ENCODE measurements around the gene BTBD9.

Gene BTBD9

DNA sequence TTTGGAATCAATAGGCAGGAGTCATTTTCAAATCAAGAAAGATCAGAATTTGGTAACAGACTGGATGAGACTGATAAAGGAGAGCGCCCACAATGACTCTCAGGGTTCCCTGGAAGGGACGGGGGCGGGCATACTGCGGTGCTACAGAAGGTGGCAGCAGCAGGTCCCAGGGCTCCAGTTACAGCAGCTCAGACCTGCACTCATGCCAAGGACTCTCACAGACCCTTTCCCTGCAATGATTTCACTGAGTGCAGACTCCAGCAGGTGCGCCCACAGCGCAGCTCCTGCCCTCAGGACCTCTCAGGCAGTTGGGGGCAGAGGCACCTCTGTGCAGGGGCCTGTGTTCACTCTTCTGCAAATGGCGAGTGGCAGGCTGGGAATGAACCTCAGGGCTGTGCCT lies 460.4 kb downstream of the BTBD9 start:
- TF ChIP-seq CTCF (IDR thresholded peaks at IDR 0.05; ENCODE audit: low read length, missing control alignments): no peak
- DNase-seq (ENCODE audit: low read depth): no peak
- H3K4me3 ChIP-seq (replicated peaks; ENCODE audit: low read depth, low read length): no peak overlapping the region

- TF ChIP-seq CTCF (IDR thresholded peaks at IDR 0.05; ENCODE audit: low read length, missing control alignments): no peak
Observed at GRCh38 chr6:38178584-38178886, 461.2 kb downstream of the BTBD9 start.

GRCh38 chr6:38177882-38178583 lies 461.7 kb downstream of the BTBD9 start:
- DNase-seq (ENCODE audit: low read depth): no peak
- TF ChIP-seq CTCF (IDR thresholded peaks at IDR 0.05; ENCODE audit: low read length, missing control alignments): no peak
- no peak overlapping the region for H3K4me3 ChIP-seq (replicated peaks; ENCODE audit: low read depth, low read length)

More at GRCh38 chr6:38178584-38178886, 461.2 kb downstream of the BTBD9 start:
- DNase-seq (ENCODE audit: low read depth): no peak
- H3K4me3 ChIP-seq (replicated peaks; ENCODE audit: low read depth, low read length): no peak overlapping the region

DNA sequence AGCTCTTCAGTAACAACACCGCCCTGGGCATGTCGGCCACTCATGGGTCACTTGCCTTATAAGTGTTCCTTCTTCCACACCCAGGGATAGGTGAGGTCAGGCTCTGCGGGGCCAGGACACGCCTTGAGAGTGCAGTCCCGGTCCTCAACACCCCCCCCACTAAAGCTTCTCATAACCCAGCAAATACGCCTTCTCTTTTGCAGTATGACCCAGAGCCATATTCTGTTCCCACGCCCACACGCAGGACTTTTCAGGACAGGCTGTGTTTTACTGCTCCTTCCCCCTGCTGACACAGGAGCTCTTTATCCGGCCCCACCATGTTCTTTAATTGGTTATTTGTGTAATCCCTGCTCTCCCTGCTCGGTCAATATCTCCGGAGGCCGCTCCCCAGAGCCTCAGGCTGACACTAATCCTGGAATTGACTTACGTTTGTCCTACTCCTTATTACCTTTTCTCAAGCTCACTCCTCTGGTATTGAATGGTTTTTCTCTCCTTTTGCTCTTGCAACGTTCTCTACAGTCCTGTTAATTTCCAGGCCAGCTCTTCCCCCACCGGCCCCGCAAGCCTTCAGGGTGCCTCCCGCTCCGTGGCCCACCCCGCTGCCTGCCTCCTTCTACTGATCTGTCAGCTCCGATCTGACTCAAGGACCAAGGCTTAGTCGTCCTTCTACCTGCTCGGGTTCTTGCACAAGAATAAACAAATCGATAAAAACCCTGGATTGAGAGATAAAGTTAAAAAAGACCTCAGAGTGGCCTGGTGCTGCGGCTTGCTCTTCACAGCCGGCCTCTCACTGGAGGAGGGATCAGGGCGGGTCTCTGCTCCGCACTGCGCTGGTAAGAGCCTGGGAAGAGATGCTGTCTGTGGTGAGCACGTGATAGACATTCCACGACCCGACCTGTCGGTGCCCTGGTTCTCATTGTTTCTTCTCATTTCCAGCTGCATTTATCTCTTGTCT lies 462.7 kb downstream of the BTBD9 start:
- TF ChIP-seq CTCF (IDR thresholded peaks at IDR 0.05; ENCODE audit: low read length, missing control alignments): no peak
- no peak overlapping the region for H3K4me3 ChIP-seq (replicated peaks; ENCODE audit: low read depth, low read length)
- DNase-seq (ENCODE audit: low read depth): no peak

GRCh38 chr6:38175786-38176185 lies 463.9 kb downstream of the BTBD9 start:
- no peak for DNase-seq (ENCODE audit: low read depth)

GRCh38 chr6:38174806-38175495 lies 464.8 kb downstream of the BTBD9 start:
- H3K4me3 ChIP-seq (replicated peaks; ENCODE audit: low read depth, low read length): no peak overlapping the region
- DNase-seq (ENCODE audit: low read depth): no peak
- no peak for TF ChIP-seq CTCF (IDR thresholded peaks at IDR 0.05; ENCODE audit: low read length, missing control alignments)

More at GRCh38 chr6:38175786-38176185, 463.9 kb downstream of the BTBD9 start:
- H3K4me3 ChIP-seq (replicated peaks; ENCODE audit: low read depth, low read length): no peak overlapping the region
- no peak for TF ChIP-seq CTCF (IDR thresholded peaks at IDR 0.05; ENCODE audit: low read length, missing control alignments)

All from fibroblast of pulmonary artery (primary cell).